ENCODE results near the gene AOC3. TPM values are rescaled to one million over a fixed set of nuclear protein-coding genes. Genes with fewer than 3 reads are reported as not detected.
"Not testable (repeated sequence)": the region's sequence is repeated elsewhere in the genome, so short reads cannot be mapped to it uniquely, and the experiment has no call there.

Gene AOC3
- total RNA-seq, 1 experiment from 2014 or later = 0.86 TPM

DNA sequence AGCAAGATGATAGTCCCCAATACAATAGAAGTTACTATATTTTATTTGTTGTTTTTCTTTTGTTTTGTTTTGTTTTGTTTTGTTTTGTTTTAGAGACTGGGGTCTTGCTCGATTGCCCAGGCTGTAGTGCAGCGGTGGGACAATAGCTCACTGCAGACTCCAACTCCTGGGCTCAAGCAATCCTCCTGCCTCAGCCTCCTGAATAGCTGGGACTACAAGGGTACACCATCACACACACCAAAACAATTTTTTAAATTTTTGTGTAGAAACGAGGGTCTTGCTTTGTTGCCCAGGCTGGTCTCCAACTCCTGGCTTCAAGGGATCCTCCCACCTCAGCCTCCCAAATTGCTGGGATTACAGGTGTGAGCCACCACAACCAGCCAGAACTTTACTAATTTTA lies 49.0 kb downstream of the AOC3 start:
- not testable (repeated sequence) for H3K27me3 ChIP-seq, H3K9me3 ChIP-seq, H3K4me3 ChIP-seq, H3K36me3 ChIP-seq, DNase-seq

- DNase-seq = no peak
- Histone ChIP-seq H3K9me3 (no peaks in the 10 kb centered on the region), H3K36me3 (no peaks in the 10 kb centered on the region), H3K27me3 (peaks cover 5% of the 10 kb centered on the region; the same call in 1 of the 2 replicates), H3K4me3 (no peak within 1 kb of the TSS)
These were observed 49.7 kb downstream of the AOC3 start, which contains the start of gene G6PC1 for GRCh38 chr17:42900460-42901331. Gene G6PC1 (plus strand): TSS chr17:42900799. CDS start chr17:42900877, 78 bp downstream.

GRCh38 chr17:42901535-42902229 lies 50.7 kb downstream of the AOC3 start:
- Histone ChIP-seq H3K27me3 (peaks cover 5% of the 10 kb centered on the region; the same call in 1 of the 2 replicates), H3K4me3 (no peak overlapping the region), H3K36me3 (no peaks in the 10 kb centered on the region), H3K9me3 (no peaks in the 10 kb centered on the region)
- DNase-seq = no peak

- Histone ChIP-seq H3K4me3 (no peak overlapping the region), H3K9me3 (no peaks in the 10 kb centered on the region), H3K27me3 (peaks cover 5% of the 10 kb centered on the region; the same call in 1 of the 2 replicates), H3K36me3 (no peaks in the 10 kb centered on the region)
- no peak for DNase-seq
These were observed 53.1 kb downstream of the AOC3 start for GRCh38 chr17:42904110-42904469.

DNA sequence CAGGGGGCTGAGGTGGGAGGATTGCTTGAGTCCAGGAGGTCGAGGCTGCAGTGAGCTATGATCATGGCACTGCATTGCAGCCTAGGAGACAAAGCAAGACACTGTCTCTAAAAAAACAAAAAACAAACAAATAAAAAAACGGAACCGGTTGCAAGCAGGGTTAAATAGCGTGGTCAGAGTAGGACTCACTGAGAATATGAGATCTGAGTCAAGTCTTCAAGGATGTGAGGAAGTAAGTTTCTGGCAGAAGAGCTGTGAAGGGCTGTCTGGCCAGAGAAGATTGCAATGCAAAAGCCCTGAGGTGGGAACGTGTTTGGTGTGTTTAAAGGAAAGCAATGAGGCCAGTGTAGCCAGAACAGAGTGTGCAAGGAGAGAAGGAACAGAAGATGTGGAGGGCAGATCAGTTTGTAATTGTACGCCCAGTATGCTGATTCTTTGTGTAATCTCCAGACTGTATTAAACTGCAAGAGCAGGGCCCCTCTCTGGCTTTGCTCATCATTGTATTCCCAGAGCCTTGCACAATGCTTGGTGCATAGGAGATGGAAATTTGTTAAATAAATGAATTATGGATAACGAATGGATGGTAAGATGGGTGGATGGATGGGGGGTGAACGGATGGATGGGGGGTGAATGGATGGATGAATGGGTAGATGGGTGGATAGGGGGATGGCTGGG lies 55.9 kb downstream of the AOC3 start:
- Histone ChIP-seq H3K27me3 (peaks cover 2% of the 10 kb centered on the region; the same call in 1 of the 2 replicates), H3K36me3 (no peaks in the 10 kb centered on the region), H3K9me3 (no peaks in the 10 kb centered on the region), H3K4me3 (no peak overlapping the region)
- no peak for DNase-seq

Other genes with a start within 250 kb of the AOC3 start
- gene RETREG3, start 241.8 kb upstream of the AOC3 start, total RNA-seq (2014; rRNA removed; shearing (Covaris generic); ENCODE audit: low replicate concordance) = 46.0 and 47.2 TPM in 2 replicates
- gene TUBG1, start 241.5 kb upstream of the AOC3 start, total RNA-seq (2014; rRNA removed; shearing (Covaris generic); ENCODE audit: low replicate concordance) = 65.4 and 69.8 TPM in 2 replicates
- 1.4 and 4.0 TPM in 2 replicates for gene TUBG2, start 191.9 kb upstream of the AOC3 start, total RNA-seq (2014; rRNA removed; shearing (Covaris generic); ENCODE audit: low replicate concordance)
- 16.5 and 54.1 TPM in 2 replicates for gene PLEKHH3, start 174.2 kb upstream of the AOC3 start, total RNA-seq (2014; rRNA removed; shearing (Covaris generic); ENCODE audit: low replicate concordance)
- 5.7 TPM in 1 of 2 replicates, not detected in the other for gene CCR10, start 169.4 kb upstream of the AOC3 start, total RNA-seq (2014; rRNA removed; shearing (Covaris generic); ENCODE audit: low replicate concordance)
- gene CNTNAP1, start 168.7 kb upstream of the AOC3 start, total RNA-seq (2014; rRNA removed; shearing (Covaris generic); ENCODE audit: low replicate concordance) = 9.2 and 9.3 TPM in 2 replicates
- gene EZH1, start 106.2 kb upstream of the AOC3 start, total RNA-seq (2014; rRNA removed; shearing (Covaris generic); ENCODE audit: low replicate concordance) = 8.4 and 20.0 TPM in 2 replicates
- gene RAMP2, start 90.0 kb upstream of the AOC3 start, total RNA-seq (2014; rRNA removed; shearing (Covaris generic); ENCODE audit: low replicate concordance) = not detected in 2 replicates
- gene VPS25, start 77.8 kb upstream of the AOC3 start, total RNA-seq (2014; rRNA removed; shearing (Covaris generic); ENCODE audit: low replicate concordance) = 68.7 and 99.1 TPM in 2 replicates
- gene WNK4, start 70.6 kb upstream of the AOC3 start, total RNA-seq (2014; rRNA removed; shearing (Covaris generic); ENCODE audit: low replicate concordance) = not detected in 2 replicates
- 65.1 and 90.5 TPM in 2 replicates for gene COA3, start 52.5 kb upstream of the AOC3 start, total RNA-seq (2014; rRNA removed; shearing (Covaris generic); ENCODE audit: low replicate concordance)
- not detected in 2 replicates for gene CNTD1, start 52.3 kb upstream of the AOC3 start, total RNA-seq (2014; rRNA removed; shearing (Covaris generic); ENCODE audit: low replicate concordance)
- gene BECN1, start 26.9 kb upstream of the AOC3 start, total RNA-seq (2014; rRNA removed; shearing (Covaris generic); ENCODE audit: low replicate concordance) = 85.0 and 209 TPM in 2 replicates
- gene PSME3, start 17.8 kb upstream of the AOC3 start, total RNA-seq (2014; rRNA removed; shearing (Covaris generic); ENCODE audit: low replicate concordance) = 72.7 and 82.0 TPM in 2 replicates
- 0.36 TPM in 1 of 2 replicates, not detected in the other for gene AOC2, start 6.6 kb upstream of the AOC3 start, total RNA-seq (2014; rRNA removed; shearing (Covaris generic); ENCODE audit: low replicate concordance)
- gene G6PC1, start 49.6 kb downstream of the AOC3 start, total RNA-seq (2014; rRNA removed; shearing (Covaris generic); ENCODE audit: low replicate concordance) = not detected in 2 replicates
- gene AARSD1, start 113.3 kb downstream of the AOC3 start, total RNA-seq (2014; rRNA removed; shearing (Covaris generic); ENCODE audit: low replicate concordance) = 41.7 and 47.0 TPM in 2 replicates
- gene PTGES3L, start 128.9 kb downstream of the AOC3 start, total RNA-seq (2014; rRNA removed; shearing (Covaris generic); ENCODE audit: low replicate concordance) = not detected in 2 replicates
- gene RUNDC1, start 129.4 kb downstream of the AOC3 start, total RNA-seq (2014; rRNA removed; shearing (Covaris generic); ENCODE audit: low replicate concordance) = 3.8 and 5.1 TPM in 2 replicates
- 2,193 and 2,673 TPM in 2 replicates for gene RPL27, start 147.2 kb downstream of the AOC3 start, total RNA-seq (2014; rRNA removed; shearing (Covaris generic); ENCODE audit: low replicate concordance)
- gene IFI35, start 155.6 kb downstream of the AOC3 start, total RNA-seq (2014; rRNA removed; shearing (Covaris generic); ENCODE audit: low replicate concordance) = 10.7 and 26.8 TPM in 2 replicates
- gene VAT1, start 171.2 kb downstream of the AOC3 start, total RNA-seq (2014; rRNA removed; shearing (Covaris generic); ENCODE audit: low replicate concordance) = 181 and 263 TPM in 2 replicates
- not detected in 2 replicates for gene RND2, start 174.0 kb downstream of the AOC3 start, total RNA-seq (2014; rRNA removed; shearing (Covaris generic); ENCODE audit: low replicate concordance)

Measured in MG63 (cell line).